NT2/D1 (cell line): Measurements from ENCODE around the gene OSBPL9.

Experiments used
- YY1 ChIP-seq: IDR thresholded peaks from 2 replicates; pipeline ENCODE4 v1.6.1; 2011; ENCODE audit not compliant: insufficient read length, insufficient read depth
- ZNF274 ChIP-seq: IDR thresholded peaks from 2 replicates; pipeline ENCODE4 v1.6.1; 2011; ENCODE audit warnings: mild to moderate bottlenecking, low read depth, low read length

DNA sequence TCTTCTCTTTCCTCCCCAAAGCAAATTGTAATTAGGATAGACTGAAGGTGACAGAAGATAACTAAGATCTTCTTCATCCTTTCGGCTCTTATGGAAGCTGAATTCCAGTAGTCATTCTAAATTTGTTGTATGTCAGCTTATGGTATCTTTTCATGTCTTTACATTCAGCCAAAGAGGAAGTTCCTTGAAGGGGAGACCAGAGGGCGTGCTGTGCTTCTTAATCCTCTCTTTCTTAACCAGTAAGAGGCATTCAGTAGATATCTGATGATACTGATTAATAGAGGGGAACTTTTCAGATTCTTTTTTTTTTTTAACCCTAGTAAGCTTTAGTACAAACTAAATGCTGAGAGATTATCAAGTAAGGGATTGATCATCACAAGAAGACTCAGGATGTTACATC lies 102.3 kb downstream of the OSBPL9 start:
- TF ChIP-seq ZNF274 (no peak), YY1 (no peak)
